ENCODE measurements around the gene TRAF6. TPM values are rescaled to one million over a fixed set of nuclear protein-coding genes. Genes with fewer than 3 reads are reported as not detected.

The TRAF6 gene
- total and polyA plus RNA-seq, 2 experiments from 2014 or later: 4.2 to 10.5 TPM

DNA sequence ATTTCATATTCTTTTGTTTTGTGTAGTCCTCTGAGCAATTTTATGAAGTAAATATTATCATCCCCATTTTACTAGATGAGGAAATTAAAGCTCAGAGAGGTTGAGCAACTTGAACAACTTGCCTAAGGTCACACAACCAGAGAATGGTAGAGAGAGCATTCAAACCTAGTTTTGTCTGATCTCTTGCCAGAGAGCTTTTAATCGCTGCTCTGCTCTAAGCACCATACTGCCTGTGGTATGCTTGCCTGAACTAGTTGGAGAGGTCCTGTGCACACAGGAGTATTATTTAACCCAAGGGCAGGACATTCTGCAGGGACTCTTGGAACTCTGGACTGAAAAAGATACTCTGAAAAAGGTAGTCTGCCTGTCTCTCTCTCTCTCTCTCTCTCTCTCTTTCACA, 38.5 kb downstream of the TRAF6 start:
- no peaks in the 10 kb centered on the region for H4K20me1 ChIP-seq (replicated peaks; ENCODE audit: insufficient read depth)
- H3K4me2 ChIP-seq: no peak overlapping the region
- no peaks in the 10 kb centered on the region for H3K36me3 ChIP-seq (ENCODE audit: insufficient read depth)
- H3K9me3 Mint-ChIP-seq: no peaks in the 10 kb centered on the region
- no peak for TF ChIP-seq EZH2phosphoT487 (IDR thresholded peaks at IDR 0.05; ENCODE audit: unreplicated experiment)
- TF ChIP-seq CREB1 (CRISPR knock-in tag; IDR thresholded peaks at IDR 0.05; ENCODE audit: low read depth): no peak
- TF ChIP-seq, protein P1, sequence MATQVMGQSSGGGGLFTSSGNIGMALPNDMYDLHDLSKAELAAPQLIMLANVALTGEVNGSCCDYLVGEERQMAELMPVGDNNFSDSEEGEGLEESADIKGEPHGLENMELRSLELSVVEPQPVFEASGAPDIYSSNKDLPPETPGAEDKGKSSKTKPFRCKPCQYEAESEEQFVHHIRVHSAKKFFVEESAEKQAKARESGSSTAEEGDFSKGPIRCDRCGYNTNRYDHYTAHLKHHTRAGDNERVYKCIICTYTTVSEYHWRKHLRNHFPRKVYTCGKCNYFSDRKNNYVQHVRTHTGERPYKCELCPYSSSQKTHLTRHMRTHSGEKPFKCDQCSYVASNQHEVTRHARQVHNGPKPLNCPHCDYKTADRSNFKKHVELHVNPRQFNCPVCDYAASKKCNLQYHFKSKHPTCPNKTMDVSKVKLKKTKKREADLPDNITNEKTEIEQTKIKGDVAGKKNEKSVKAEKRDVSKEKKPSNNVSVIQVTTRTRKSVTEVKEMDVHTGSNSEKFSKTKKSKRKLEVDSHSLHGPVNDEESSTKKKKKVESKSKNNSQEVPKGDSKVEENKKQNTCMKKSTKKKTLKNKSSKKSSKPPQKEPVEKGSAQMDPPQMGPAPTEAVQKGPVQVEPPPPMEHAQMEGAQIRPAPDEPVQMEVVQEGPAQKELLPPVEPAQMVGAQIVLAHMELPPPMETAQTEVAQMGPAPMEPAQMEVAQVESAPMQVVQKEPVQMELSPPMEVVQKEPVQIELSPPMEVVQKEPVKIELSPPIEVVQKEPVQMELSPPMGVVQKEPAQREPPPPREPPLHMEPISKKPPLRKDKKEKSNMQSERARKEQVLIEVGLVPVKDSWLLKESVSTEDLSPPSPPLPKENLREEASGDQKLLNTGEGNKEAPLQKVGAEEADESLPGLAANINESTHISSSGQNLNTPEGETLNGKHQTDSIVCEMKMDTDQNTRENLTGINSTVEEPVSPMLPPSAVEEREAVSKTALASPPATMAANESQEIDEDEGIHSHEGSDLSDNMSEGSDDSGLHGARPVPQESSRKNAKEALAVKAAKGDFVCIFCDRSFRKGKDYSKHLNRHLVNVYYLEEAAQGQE (IDR thresholded peaks at IDR 0.05; ENCODE audit: unreplicated experiment): no peak
- TF ChIP-seq JUNB (IDR thresholded peaks at IDR 0.05; ENCODE audit: unreplicated experiment): no peak
- TF ChIP-seq NANOG (IDR thresholded peaks at IDR 0.05; ENCODE audit: borderline replicate concordance): no peak
- TF ChIP-seq, protein P2, sequence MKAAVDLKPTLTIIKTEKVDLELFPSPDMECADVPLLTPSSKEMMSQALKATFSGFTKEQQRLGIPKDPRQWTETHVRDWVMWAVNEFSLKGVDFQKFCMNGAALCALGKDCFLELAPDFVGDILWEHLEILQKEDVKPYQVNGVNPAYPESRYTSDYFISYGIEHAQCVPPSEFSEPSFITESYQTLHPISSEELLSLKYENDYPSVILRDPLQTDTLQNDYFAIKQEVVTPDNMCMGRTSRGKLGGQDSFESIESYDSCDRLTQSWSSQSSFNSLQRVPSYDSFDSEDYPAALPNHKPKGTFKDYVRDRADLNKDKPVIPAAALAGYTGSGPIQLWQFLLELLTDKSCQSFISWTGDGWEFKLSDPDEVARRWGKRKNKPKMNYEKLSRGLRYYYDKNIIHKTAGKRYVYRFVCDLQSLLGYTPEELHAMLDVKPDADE (IDR thresholded peaks at IDR 0.05): no peak
- TF ChIP-seq, protein P3, sequence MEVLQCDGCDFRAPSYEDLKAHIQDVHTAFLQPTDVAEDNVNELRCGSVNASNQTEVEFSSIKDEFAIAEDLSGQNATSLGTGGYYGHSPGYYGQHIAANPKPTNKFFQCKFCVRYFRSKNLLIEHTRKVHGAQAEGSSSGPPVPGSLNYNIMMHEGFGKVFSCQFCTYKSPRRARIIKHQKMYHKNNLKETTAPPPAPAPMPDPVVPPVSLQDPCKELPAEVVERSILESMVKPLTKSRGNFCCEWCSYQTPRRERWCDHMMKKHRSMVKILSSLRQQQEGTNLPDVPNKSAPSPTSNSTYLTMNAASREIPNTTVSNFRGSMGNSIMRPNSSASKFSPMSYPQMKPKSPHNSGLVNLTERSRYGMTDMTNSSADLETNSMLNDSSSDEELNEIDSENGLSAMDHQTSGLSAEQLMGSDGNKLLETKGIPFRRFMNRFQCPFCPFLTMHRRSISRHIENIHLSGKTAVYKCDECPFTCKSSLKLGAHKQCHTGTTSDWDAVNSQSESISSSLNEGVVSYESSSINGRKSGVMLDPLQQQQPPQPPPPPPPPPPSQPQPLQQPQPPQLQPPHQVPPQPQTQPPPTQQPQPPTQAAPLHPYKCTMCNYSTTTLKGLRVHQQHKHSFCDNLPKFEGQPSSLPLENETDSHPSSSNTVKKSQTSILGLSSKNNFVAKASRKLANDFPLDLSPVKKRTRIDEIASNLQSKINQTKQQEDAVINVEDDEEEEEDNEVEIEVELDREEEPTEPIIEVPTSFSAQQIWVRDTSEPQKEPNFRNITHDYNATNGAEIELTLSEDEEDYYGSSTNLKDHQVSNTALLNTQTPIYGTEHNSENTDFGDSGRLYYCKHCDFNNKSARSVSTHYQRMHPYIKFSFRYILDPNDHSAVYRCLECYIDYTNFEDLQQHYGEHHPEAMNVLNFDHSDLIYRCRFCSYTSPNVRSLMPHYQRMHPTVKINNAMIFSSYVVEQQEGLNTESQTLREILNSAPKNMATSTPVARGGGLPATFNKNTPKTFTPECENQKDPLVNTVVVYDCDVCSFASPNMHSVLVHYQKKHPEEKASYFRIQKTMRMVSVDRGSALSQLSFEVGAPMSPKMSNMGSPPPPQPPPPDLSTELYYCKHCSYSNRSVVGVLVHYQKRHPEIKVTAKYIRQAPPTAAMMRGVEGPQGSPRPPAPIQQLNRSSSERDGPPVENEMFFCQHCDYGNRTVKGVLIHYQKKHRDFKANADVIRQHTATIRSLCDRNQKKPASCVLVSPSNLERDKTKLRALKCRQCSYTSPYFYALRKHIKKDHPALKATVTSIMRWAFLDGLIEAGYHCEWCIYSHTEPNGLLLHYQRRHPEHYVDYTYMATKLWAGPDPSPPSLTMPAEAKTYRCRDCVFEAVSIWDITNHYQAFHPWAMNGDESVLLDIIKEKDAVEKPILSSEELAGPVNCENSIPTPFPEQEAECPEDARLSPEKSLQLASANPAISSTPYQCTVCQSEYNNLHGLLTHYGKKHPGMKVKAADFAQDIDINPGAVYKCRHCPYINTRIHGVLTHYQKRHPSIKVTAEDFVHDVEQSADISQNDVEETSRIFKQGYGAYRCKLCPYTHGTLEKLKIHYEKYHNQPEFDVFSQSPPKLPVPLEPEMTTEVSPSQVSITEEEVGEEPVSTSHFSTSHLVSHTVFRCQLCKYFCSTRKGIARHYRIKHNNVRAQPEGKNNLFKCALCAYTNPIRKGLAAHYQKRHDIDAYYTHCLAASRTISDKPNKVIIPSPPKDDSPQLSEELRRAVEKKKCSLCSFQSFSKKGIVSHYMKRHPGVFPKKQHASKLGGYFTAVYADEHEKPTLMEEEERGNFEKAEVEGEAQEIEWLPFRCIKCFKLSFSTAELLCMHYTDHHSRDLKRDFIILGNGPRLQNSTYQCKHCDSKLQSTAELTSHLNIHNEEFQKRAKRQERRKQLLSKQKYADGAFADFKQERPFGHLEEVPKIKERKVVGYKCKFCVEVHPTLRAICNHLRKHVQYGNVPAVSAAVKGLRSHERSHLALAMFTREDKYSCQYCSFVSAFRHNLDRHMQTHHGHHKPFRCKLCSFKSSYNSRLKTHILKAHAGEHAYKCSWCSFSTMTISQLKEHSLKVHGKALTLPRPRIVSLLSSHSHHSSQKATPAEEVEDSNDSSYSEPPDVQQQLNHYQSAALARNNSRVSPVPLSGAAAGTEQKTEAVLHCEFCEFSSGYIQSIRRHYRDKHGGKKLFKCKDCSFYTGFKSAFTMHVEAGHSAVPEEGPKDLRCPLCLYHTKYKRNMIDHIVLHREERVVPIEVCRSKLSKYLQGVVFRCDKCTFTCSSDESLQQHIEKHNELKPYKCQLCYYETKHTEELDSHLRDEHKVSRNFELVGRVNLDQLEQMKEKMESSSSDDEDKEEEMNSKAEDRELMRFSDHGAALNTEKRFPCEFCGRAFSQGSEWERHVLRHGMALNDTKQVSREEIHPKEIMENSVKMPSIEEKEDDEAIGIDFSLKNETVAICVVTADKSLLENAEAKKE (CRISPR knock-in tag; IDR thresholded peaks at IDR 0.05): no peak
- TF ChIP-seq, protein P4, sequence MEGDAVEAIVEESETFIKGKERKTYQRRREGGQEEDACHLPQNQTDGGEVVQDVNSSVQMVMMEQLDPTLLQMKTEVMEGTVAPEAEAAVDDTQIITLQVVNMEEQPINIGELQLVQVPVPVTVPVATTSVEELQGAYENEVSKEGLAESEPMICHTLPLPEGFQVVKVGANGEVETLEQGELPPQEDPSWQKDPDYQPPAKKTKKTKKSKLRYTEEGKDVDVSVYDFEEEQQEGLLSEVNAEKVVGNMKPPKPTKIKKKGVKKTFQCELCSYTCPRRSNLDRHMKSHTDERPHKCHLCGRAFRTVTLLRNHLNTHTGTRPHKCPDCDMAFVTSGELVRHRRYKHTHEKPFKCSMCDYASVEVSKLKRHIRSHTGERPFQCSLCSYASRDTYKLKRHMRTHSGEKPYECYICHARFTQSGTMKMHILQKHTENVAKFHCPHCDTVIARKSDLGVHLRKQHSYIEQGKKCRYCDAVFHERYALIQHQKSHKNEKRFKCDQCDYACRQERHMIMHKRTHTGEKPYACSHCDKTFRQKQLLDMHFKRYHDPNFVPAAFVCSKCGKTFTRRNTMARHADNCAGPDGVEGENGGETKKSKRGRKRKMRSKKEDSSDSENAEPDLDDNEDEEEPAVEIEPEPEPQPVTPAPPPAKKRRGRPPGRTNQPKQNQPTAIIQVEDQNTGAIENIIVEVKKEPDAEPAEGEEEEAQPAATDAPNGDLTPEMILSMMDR (conservative IDR thresholded peaks at IDR 0.05; ENCODE audit: low read depth in 2 of 2): no peak
- no peak for TF ChIP-seq POLR2AphosphoS5 (IDR thresholded peaks at IDR 0.05; ENCODE audit: low read depth)
- no peak for TF ChIP-seq ZNF114 (CRISPR knock-in tag; IDR thresholded peaks at IDR 0.05)
- TF ChIP-seq ZNF331 (CRISPR knock-in tag; IDR thresholded peaks at IDR 0.05; ENCODE audit: low read depth): no peak
- TF ChIP-seq STAT1 (IDR thresholded peaks at IDR 0.05; ENCODE audit: unreplicated experiment): no peak
- no peak for TF ChIP-seq EZH2 (IDR thresholded peaks at IDR 0.05; ENCODE audit: low read depth, unreplicated experiment)
- no peak overlapping the region for H3K27ac Mint-ChIP-seq
- H3K9me2 ChIP-seq (ENCODE audit: insufficient read depth): no peaks in the 10 kb centered on the region
- ATAC-seq: no peak
- H3K27me3 ChIP-seq (ENCODE audit: insufficient read depth): no peaks in the 10 kb centered on the region
- H3K4me3 Mint-ChIP-seq: no peak overlapping the region
- no peak overlapping the region for H2AFZ ChIP-seq
- H3K4me1 ChIP-seq (ENCODE audit: insufficient read depth): no peaks in the 10 kb centered on the region
- H3K79me2 ChIP-seq (replicated peaks; ENCODE audit: insufficient read depth): no peaks in the 10 kb centered on the region
- no peaks in the 10 kb centered on the region for H3F3A ChIP-seq (replicated peaks; ENCODE audit: low read depth)
- H3K27ac ChIP-seq (ENCODE audit: low read depth): no peak overlapping the region
- peaks cover 7% of the 10 kb centered on the region; the same call in 2 of the 3 replicates for H3K4me1 Mint-ChIP-seq
- DNase-seq (ENCODE audit: low spot score): no peak
- H3K4me3 ChIP-seq: no peak overlapping the region
- H3K27me3 Mint-ChIP-seq (ENCODE audit: insufficient read depth, low read depth, poor library complexity): peaks cover 3% of the 10 kb centered on the region
- no peaks in the 10 kb centered on the region for H3K36me3 Mint-ChIP-seq (ENCODE audit: low read depth)

All from GM23338 (cell line).